ENCODE measurements around the gene CCDC186. TPM values are rescaled to one million over a fixed set of nuclear protein-coding genes. Genes with fewer than 3 reads are reported as not detected.

The CCDC186 gene
- total RNA-seq, 1 experiment from 2014 or later = 5.7 TPM

DNA sequence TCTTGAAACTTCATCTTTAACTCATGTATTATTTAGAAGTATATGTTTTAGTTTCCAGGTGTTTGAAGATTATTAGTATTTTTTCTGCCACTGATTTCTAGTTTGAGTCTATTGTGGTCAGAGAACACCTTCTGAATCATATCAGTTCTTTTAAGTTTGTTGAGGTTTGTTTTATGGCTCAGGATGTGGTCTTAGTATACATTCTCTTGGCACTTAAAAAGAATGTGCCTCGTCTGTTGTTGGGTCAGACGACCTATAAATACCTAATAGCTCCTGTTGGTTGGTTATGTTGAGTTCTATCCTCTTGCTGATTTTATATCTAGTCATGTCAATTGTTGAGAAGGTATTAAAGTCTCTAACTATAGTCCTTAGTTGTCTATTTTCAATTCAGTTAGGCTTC lies 21.1 kb upstream of the CCDC186 start:
- H3K27ac ChIP-seq (ENCODE audit: low read length) = no peak overlapping the region
- peak; percentile 58 for ATAC-seq
- no peaks in the 10 kb centered on the region for H3K9me2 ChIP-seq (replicated peaks; ENCODE audit: low read length)
- H3F3A ChIP-seq (ENCODE audit: low read length, unreplicated experiment) = no peaks in the 10 kb centered on the region
- BruUV-seq (replicated peaks) = no TSS peak
- H3K9ac ChIP-seq (ENCODE audit: low read length) = no peak overlapping the region
- H2AFZ ChIP-seq (ENCODE audit: low read length) = no peak overlapping the region
- peak; percentile 58 for DNase-seq
- no peak overlapping the region for H3K4me2 ChIP-seq (ENCODE audit: low read length)
- H3K4me1 ChIP-seq (ENCODE audit: insufficient read depth, low read length) = peaks cover 3% of the 10 kb centered on the region; the same call in 1 of the 2 replicates
- H3K9me3 ChIP-seq (ENCODE audit: low read length) = no peaks in the 10 kb centered on the region
- POLR2A ChIA-PET (ENCODE audit: unreplicated experiment) = no interaction called here
- H4K20me1 ChIP-seq (ENCODE audit: low read length) = no peaks in the 10 kb centered on the region
- H3K27me3 ChIP-seq (ENCODE audit: low read length) = peaks cover 31% of the 10 kb centered on the region
- H3K36me3 ChIP-seq (ENCODE audit: low read depth, low read length) = no peaks in the 10 kb centered on the region
- TF ChIP-seq EZH2 (IDR thresholded peaks at IDR 0.05; ENCODE audit: low read length, unreplicated experiment) (no peak), EZH2phosphoT487 (IDR thresholded peaks at IDR 0.05; ENCODE audit: borderline replicate concordance, low read length) (no peak)
- TF ChIP-seq, protein P1, sequence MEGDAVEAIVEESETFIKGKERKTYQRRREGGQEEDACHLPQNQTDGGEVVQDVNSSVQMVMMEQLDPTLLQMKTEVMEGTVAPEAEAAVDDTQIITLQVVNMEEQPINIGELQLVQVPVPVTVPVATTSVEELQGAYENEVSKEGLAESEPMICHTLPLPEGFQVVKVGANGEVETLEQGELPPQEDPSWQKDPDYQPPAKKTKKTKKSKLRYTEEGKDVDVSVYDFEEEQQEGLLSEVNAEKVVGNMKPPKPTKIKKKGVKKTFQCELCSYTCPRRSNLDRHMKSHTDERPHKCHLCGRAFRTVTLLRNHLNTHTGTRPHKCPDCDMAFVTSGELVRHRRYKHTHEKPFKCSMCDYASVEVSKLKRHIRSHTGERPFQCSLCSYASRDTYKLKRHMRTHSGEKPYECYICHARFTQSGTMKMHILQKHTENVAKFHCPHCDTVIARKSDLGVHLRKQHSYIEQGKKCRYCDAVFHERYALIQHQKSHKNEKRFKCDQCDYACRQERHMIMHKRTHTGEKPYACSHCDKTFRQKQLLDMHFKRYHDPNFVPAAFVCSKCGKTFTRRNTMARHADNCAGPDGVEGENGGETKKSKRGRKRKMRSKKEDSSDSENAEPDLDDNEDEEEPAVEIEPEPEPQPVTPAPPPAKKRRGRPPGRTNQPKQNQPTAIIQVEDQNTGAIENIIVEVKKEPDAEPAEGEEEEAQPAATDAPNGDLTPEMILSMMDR (conservative IDR thresholded peaks at IDR 0.05; ENCODE audit: low read depth, low read length) = no peak
- CTCF ChIA-PET = no interaction called here
- no peaks in the 10 kb centered on the region for H3K79me2 ChIP-seq (ENCODE audit: low read length)
- H3K4me3 ChIP-seq (ENCODE audit: low read length) = no peak overlapping the region
- intact Hi-C loops (cut with micrococcal nuclease) = no loop called here

DNA sequence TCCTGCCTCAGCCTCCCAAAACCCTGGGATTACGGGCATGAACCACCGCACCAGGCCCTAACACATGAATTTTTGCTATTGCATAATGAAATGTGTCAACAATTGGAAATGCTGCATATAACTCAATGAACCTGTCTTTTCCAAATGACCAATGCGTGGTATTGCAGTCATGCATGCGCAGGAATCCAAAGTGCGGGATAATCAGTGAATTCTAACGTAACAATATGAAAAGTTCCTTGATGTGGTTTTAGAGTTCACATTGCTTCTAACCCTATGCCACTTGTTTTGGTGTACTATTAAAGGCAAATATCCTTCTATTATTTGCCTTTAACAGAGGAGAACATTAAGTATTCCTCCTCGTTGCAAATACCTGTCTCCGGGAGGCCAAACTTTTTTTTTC lies 15.7 kb upstream of the CCDC186 start:
- DNase-seq (no peak), ATAC-seq (no peak)
- no peak overlapping the region for H3K27ac ChIP-seq (ENCODE audit: low read length)
- H3K36me3 ChIP-seq (ENCODE audit: low read depth, low read length) = no peaks in the 10 kb centered on the region
- no peaks in the 10 kb centered on the region for H3K79me2 ChIP-seq (ENCODE audit: low read length)
- H3F3A ChIP-seq (ENCODE audit: low read length, unreplicated experiment) = no peaks in the 10 kb centered on the region
- H3K9me2 ChIP-seq (replicated peaks; ENCODE audit: low read length) = no peaks in the 10 kb centered on the region
- intact Hi-C loops (cut with micrococcal nuclease) = no loop called here
- peaks cover under 1% of the 10 kb centered on the region; the same call in 1 of the 2 replicates for H3K4me1 ChIP-seq (ENCODE audit: insufficient read depth, low read length)
- TF ChIP-seq EZH2 (IDR thresholded peaks at IDR 0.05; ENCODE audit: low read length, unreplicated experiment) (no peak), EZH2phosphoT487 (IDR thresholded peaks at IDR 0.05; ENCODE audit: borderline replicate concordance, low read length) (no peak)
- TF ChIP-seq, protein P1 (conservative IDR thresholded peaks at IDR 0.05; ENCODE audit: low read depth, low read length) = no peak
- H3K9ac ChIP-seq (ENCODE audit: low read length) = no peak overlapping the region
- no peak overlapping the region for H3K4me3 ChIP-seq (ENCODE audit: low read length)
- no peaks in the 10 kb centered on the region for H3K9me3 ChIP-seq (ENCODE audit: low read length)
- H3K4me2 ChIP-seq (ENCODE audit: low read length) = no peak overlapping the region
- BruUV-seq (replicated peaks) = no TSS peak
- ChIA-PET POLR2A (ENCODE audit: unreplicated experiment) (no interaction called here), CTCF (no interaction called here)
- H2AFZ ChIP-seq (ENCODE audit: low read length) = no peak overlapping the region
- H4K20me1 ChIP-seq (ENCODE audit: low read length) = no peaks in the 10 kb centered on the region
- 0 out of 2 replicates have a peak, but pooled peaks cover 8% of the 10 kb centered on the region for H3K27me3 ChIP-seq (ENCODE audit: low read length)

DNA sequence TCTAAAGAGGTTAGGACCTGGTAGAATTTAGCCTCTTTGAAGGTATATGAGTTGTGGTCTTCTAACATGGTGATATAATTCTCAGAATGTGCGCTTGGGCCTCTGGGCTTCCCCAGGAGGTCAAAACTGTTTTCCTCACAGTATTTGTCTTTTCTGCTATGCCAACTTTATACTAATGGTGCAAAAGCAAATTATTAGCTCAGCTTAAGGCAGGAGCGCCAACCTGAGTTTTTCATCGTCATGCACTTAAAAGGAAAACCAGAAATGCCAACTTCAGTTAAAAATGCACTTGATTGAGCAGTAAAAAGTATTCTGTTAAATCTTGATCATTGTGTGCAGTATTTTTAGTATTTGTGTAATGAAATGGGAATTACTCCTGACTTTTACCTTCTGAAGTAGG lies 14.9 kb upstream of the CCDC186 start:
- no peaks in the 10 kb centered on the region for H3K4me1 ChIP-seq (ENCODE audit: insufficient read depth, low read length)
- CTCF ChIA-PET = no interaction called here
- no peak for DNase-seq
- H3K79me2 ChIP-seq (ENCODE audit: low read length) = no peaks in the 10 kb centered on the region
- POLR2A ChIA-PET (ENCODE audit: unreplicated experiment) = no interaction called here
- H3K4me2 ChIP-seq (ENCODE audit: low read length) = no peak overlapping the region
- H3K9me3 ChIP-seq (ENCODE audit: low read length) = no peaks in the 10 kb centered on the region
- no peaks in the 10 kb centered on the region for H4K20me1 ChIP-seq (ENCODE audit: low read length)
- H3K36me3 ChIP-seq (ENCODE audit: low read depth, low read length) = no peaks in the 10 kb centered on the region
- intact Hi-C loops (cut with micrococcal nuclease) = no loop called here
- ATAC-seq = no peak
- 0 out of 2 replicates have a peak, but pooled peaks cover 6% of the 10 kb centered on the region for H3K27me3 ChIP-seq (ENCODE audit: low read length)
- no peak for TF ChIP-seq EZH2 (IDR thresholded peaks at IDR 0.05; ENCODE audit: low read length, unreplicated experiment)
- no peak for TF ChIP-seq EZH2phosphoT487 (IDR thresholded peaks at IDR 0.05; ENCODE audit: borderline replicate concordance, low read length)
- TF ChIP-seq, protein P1 (conservative IDR thresholded peaks at IDR 0.05; ENCODE audit: low read depth, low read length) = no peak
- no peak overlapping the region for H3K27ac ChIP-seq (ENCODE audit: low read length)
- no peak overlapping the region for H3K4me3 ChIP-seq (ENCODE audit: low read length)
- no peaks in the 10 kb centered on the region for H3K9me2 ChIP-seq (replicated peaks; ENCODE audit: low read length)
- H3K9ac ChIP-seq (ENCODE audit: low read length) = no peak overlapping the region
- no peaks in the 10 kb centered on the region for H3F3A ChIP-seq (ENCODE audit: low read length, unreplicated experiment)
- BruUV-seq (replicated peaks) = no TSS peak
- H2AFZ ChIP-seq (ENCODE audit: low read length) = no peak overlapping the region

All from PC-3 (cell line).